ENCODE data around the gene SLC22A23. TPM values are rescaled to one million over a fixed set of nuclear protein-coding genes. Genes with fewer than 3 reads are reported as not detected.
"Not testable (repeated sequence)": the region's sequence is repeated elsewhere in the genome, so short reads cannot be mapped to it uniquely, and the experiment has no call there.

SLC22A23 gene
- total RNA-seq, 1 donor from 2014 or later: 13.7 TPM

GRCh38 chr6:3261518-3261820, 195.4 kb downstream of the SLC22A23 start:
- no peak for DNase-seq

- no peak for DNase-seq
Observed at GRCh38 chr6:3260772-3261517, 195.9 kb downstream of the SLC22A23 start.

DNA sequence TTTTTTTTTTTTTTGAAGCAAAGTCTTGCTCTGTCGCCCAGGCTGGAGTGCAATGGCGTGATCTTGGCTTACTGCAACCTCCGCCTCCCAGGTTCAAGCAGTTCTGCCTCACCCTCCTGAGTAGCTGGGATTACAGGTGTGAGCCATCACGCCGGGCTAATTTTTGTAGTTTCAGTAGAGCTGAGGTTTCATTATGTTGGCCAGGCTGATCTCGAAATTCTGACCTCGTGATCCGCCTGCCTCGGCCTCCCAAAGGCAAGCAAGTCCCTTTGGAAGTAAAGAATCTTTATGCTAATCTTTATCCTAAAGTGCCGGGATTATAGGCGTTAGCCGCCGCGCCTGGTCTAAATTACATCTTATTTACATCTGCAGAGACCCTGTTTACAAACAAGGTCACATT, 196.6 kb downstream of the SLC22A23 start:
- DNase-seq: no peak

DNA sequence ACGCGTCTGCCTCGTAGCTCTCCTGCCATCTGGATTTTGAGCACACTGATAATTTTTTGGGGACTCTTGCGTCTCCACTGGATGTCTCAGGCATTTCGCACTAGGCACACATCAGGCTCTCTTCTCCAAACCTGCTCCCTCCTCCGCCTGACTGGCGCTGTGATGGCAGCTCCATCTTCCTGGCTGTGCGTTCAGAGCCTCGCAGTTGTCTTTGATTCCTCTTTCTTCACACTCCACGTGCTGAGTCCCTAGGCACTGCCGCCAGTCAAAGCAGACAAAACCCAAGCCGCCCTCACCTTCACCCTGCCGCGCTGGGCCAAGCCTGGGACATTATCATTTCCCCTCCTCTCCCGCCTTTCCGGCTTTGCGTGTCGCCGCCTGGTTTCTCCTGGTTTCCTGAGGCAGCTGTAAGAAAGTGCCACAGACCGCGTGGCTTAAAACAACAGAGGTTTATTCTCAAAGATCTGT, 197.3 kb downstream of the SLC22A23 start:
- DNase-seq: peak; percentile 59

DNA sequence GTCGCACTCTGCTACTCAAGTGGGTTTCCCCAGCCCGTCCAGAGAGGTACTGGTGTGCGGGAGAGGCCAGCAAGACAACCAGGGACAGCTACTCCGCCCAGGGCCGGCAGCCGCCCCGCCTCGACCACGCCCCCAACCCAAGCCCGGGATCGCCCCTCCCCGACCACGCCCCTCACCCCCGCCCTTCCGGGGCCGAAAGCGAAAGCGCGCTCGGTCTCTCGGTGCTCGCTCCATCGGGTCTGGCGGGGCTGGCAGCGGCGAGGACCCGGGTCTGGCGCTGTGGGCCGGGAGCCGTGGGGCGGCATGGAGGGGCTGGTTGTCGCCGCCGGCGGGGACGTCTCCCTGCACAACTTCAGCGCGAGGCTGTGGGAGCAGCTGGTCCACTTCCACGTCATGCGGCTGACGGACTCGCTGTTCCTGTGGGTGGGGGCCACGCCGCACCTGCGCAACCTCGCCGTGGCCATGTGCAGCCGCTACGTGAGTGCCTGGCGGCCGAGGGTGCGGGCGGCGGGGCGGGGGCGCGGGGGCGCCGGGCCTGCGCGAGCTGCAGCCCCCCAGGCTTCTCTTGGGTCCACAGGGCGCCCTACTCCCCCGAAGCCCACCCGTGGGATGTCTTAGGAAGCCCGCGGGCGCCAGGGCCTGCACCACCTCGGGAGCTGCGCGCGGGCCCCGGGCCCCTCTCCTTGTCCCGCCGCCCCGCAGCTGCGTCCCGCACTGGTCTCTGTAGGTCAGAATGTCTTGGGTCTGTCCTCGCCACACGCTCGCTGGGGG, 197.9 kb downstream of the SLC22A23 start, which contains the start of gene PSMG4:
PSMG4 (plus strand) TSS at position 228 of the 771 bp plus-strand sequence; CDS start at position 304, 76 bp downstream.
- peak; percentile 96 for DNase-seq

DNA sequence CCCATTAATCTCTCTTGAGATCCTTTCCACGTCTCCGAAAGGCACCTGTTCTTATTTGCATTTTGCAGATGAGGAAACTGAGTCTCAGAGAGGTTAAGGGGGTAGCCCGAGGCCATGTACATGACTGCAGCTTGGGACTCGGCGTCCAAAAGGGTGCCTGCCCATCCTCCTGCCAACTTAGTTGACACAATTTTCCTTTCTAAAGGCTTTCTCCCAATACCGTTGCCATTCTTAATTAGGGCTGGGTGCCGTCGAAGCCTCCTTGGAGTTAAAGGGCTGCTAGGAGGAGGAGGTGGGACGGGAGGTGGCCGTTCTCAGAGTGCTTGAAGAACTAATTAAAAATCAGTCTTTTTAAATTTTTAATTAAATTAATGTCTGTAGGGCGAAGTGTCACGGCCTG, 198.6 kb downstream of the SLC22A23 start:
- DNase-seq: no peak

GRCh38 chr6:3253597-3253961, 203.3 kb downstream of the SLC22A23 start:
- no peak for DNase-seq

DNA sequence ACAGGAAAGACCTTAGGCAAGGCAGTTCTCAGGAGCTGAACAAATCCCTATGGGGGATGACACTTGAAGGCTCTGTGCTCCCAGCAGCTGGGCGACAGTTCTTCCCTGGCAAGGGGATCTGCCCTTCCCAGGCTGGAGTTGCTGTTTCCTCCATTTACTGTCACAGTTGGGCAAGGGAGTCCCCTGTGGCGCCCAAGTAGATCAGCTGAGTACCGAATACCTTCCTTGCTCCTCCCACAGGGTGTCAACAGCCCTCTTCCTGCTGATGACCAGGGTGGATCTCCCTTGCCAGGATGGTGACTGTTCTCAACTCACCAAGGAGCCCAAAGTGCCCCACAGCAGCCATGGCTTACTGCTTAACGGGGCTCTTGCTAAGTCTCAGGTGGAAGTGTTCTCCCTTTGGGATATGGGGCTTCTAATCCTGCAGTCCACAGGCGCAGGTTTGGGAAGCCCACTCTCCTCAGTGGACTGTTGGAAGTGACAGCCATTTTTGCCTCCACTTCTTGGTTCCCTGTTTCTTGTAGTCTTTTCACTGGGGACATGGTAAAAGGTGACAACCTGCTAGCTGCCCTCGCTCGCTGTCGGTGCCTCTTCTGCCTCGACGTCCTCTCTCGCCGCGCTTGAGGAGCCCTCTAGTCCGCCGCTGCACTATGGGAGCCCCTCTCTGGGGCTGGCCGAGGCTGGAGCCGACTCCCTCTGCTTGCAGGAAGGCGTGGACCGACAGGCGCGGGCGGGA, 203.8 kb downstream of the SLC22A23 start:
- DNase-seq: no peak

DNA sequence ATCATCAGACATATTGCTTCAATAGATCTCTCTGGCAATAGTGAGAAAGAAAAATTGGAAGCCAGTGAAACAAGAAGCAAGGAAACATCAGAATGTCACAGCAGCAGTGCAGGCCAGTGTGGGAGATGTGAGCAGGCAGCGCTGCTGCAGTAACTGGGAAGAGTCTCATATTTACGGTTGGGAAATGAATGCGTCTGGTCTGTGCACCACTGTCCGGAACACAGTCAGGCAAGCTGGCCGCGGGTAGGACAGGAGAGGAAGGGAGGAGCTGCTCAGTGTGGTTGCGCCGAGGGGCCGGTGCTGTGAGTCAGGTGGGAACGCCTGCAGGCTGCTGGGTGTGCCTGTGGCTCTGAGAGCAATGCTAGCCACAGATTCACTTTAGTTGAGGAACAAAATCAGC, 204.5 kb downstream of the SLC22A23 start:
- DNase-seq: no peak

- DNase-seq: peak; percentile 92
Observed at GRCh38 chr6:3251462-3252314, 205.2 kb downstream of the SLC22A23 start.

GRCh38 chr6:3250231-3250675, 206.6 kb downstream of the SLC22A23 start:
- peak; percentile 92 for DNase-seq

- DNase-seq: no peak
Observed at GRCh38 chr6:3249821-3250220, 207.0 kb downstream of the SLC22A23 start.

DNA sequence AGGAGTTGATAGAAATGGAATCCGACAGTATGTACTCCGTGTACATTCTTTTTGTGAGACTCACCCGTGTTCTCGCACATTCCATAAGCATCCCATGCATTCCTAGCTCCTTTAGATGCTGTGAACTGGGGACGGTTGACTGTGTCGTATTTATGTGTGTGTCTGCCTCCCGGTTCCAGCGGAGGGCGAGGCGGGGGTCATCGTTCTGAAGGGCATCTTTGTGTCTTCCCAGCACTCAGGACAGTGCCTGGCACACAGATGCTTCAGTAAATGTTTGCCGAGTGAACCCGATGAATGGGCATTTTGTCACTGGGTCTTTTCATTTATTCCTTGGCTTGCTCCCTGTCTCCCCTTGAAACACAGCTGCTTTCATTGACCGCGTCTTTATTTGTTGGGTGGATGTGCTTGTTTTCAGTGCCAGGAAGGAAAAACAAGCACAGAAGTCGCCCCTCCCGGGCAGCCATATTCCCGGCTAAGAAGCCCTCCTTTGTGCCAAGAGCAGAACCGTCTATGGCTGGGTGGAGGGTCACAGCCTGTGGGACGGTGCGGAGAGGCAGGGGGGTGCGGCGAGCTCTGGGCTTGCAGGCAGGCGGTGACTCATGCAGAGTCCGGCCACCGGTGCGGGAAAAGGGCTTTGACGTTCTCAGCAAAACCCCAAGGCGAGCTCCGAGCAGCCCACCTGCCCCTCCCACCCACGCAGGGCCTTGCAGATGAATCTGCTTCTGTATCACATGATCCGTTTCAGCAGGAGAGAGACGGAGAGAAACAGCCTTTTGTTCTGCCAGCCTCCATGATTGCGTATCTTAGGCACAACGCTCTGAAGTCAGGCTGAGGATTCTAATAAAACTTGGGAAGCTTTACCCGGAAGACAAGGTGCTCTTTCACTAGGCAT, 209.3 kb downstream of the SLC22A23 start:
- peak; percentile 86 for DNase-seq

DNA sequence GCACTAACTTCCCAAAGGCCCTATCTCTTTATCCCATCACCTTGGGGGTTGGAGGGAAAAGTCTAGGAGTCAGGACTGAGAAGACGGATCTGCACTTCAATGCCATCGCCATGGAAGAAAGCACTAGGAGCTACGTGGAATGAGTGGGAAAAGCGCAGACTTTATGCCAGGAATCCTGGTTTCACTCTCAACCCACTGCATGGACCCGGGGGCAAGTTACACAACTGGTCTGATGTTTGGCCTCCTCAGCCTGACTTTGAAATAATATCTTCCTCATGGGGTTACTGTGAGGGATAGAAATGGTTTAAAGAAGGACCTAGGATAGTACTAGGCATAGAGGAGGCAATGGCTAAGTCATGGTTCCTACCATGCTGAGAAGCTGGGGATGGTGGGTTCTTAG, 211.6 kb downstream of the SLC22A23 start:
- no peak for DNase-seq

GRCh38 chr6:3244832-3245161, 212.1 kb downstream of the SLC22A23 start:
- not testable (repeated sequence) for DNase-seq

DNA sequence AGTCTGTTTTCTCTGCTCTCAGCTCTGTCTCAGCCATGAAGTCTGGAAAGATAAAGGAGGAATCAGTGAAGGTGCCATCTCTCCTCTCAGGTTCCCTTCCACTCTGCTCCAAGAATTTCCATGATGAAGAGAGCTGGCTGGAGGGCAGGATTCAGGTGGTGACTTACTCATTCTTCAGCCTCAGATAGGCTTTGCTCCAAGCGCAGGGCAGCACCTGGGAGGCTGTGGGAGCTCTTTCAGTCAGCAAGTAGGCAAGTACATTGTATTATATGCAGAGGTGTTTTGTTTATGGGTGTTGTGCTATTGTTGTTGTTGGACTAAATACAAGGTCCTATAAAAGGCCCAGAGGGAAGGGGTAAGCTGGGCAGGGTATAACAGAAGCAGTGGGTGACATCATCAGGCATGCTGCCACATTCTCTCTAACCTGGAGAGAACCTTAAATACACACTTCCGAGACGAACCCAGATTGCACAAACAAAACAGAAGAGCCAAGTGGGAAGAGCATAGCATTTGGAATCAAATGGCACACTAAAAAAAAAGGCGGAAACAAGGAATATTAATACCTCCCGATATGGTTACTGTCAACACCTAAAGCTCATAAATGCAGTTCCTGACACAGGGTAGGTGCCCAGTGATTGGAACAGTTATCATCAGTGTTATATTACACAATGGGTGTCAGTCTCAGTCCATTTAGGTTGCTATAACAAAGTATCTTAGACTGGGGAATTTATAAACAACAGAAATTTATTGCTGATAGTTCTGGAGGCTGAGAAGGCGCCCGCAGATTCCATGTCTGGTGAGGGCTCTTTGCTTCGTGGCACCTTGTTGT, 212.6 kb downstream of the SLC22A23 start:
- no peak for DNase-seq

DNA sequence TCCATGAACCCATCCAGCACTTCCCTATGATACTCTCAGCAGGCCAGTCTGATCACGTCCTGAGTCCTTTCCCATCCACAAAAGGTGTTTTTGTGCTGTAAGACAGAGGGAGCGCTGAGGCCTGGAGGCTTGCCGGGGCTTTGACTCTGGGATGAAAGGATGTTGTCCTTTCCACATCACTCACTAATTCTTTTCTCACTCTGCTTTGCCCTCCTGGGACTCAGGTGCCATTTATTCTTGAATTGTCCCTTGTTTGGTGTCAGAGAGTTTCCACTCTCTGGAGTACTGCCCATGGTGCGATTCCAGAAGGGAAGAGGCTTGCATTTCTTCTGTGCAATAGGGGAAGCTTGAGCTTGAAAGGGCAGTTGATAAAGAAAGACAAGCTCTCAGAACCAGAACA, 214.1 kb downstream of the SLC22A23 start:
- DNase-seq: no peak

GRCh38 chr6:3241745-3242144, 215.1 kb downstream of the SLC22A23 start:
- DNase-seq: not testable (repeated sequence)

DNA sequence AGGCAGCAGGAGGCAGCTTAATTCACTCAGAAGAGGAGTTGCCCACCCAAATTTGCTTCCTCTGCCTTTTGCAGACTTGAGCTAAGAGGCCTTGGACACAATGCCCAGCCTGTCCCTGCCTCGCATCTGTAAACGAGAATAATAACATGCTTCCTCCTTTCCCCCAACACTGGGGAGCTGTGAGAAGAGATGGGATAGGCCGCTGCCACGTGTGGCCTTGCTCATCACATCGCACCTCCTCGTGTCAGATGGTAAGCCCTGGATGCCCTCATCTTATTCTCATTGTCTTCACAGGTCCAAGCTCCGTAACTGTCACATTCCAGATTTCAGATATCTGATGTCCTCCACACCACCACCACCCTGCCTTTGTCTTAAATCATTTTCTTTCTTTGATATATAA, 216.3 kb downstream of the SLC22A23 start:
- no peak for DNase-seq
